ENCODE results near the gene GPR26.

DNA sequence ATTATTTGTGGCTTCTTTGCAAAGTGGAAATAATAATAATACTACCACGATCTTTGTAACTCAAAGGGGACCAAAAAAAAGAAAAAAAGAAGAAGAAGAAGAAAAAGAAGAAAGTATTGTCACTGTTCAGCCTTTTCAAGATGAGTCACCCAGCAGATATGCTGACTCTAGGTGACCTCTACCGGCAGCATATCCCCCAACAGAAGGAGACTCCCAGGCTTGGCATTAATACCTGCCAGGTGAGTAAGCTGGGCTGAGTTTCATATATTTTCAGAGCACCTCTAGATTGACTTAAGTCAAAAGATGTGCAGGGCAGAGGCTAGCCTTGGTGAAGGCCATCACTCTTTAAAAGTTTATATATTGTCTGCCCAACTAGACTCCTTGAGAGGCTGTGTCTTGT is 30.4 kb upstream of the GPR26 start:
- no peak for TF ChIP-seq ZNF384 (IDR thresholded peaks at IDR 0.05)
- no peak for TF ChIP-seq BHLHE40 (IDR thresholded peaks at IDR 0.05; ENCODE audit: borderline replicate concordance)
- no peak for TF ChIP-seq FOXM1 (IDR thresholded peaks at IDR 0.05; ENCODE audit: borderline replicate concordance)
- no peak for TF ChIP-seq ARNT (IDR thresholded peaks at IDR 0.05)
- TF ChIP-seq TARDBP (IDR thresholded peaks at IDR 0.05): no peak
- no peak for TF ChIP-seq FOXK2 (IDR thresholded peaks at IDR 0.05)
